HEK293 (cell line): Measurements from ENCODE around the gene CPHXL.

ENCODE experiments used
- CTCF ChIA-PET: fragments of 350-600 bp; formaldehyde crosslinking; extraction: SDS; loops from one replicate; lab custom pipeline; 2021; ENCODE audit warnings: antibody characterized with exemption; lab: Yijun Ruan, JAX
- POLR2A ChIA-PET: fragments of 300-600 bp; formaldehyde crosslinking; extraction: SDS; loops from one replicate; lab custom pipeline; 2020; ENCODE audit warnings: antibody characterized with exemption, inconsistent platforms; lab: Yijun Ruan, JAX
- H3K27ac ChIP-seq: fragments of 200-500 bp; sonication (Bioruptor generic); 2 replicates; pipeline ENCODE4 v1.5.1; 2014; ENCODE audit warnings: low read depth, low read length, control low read depth, inconsistent platforms; ENCODE audit errors: extremely low read depth
- H3K36me3 ChIP-seq, 2 experiments: fragments of 200-500 bp in 1 of 2; sonication (Bioruptor generic) in 1 of 2; 1 replicate in 1 of 2; 2 replicates in 1 of 2; pipeline ENCODE4 v1.5.1; 2014 to 2017; ENCODE audit warnings: inconsistent platforms in 2 of 2, low read length in 2 of 2; ENCODE audit not compliant: control insufficient read depth in 2 of 2, insufficient read depth in 1 of 2
- H3K4me1 ChIP-seq: fragments of 200-500 bp; sonication (Bioruptor generic); 2 replicates; pipeline ENCODE4 v1.5.1; 2014; ENCODE audit warnings: mild to moderate bottlenecking, low read length, inconsistent platforms; ENCODE audit not compliant: control insufficient read depth, insufficient read depth
- H3K4me3 ChIP-seq: 2 replicates; pipeline ENCODE4 v1.5.1; 2011; ENCODE audit warnings: low read depth, mild to moderate bottlenecking, control low read depth, low read length, moderate library complexity
- H3K9me3 ChIP-seq: fragments of 200-500 bp; sonication (Bioruptor generic); 2 replicates; pipeline ENCODE4 v1.5.1; 2014; ENCODE audit warnings: low read depth, low read length, inconsistent platforms; ENCODE audit not compliant: control insufficient read depth, insufficient read depth
- BCL6B ChIP-seq: fragments of 450-650 bp; formaldehyde crosslinking; IDR thresholded peaks from 2 replicates; pipeline ENCODE4 v1.5.1; 2017; ENCODE audit warnings: missing biosample characterization, missing genetic modification characterization
- HOXA7 ChIP-seq: sonication (generic); formaldehyde crosslinking; IDR thresholded peaks from 2 replicates; pipeline ENCODE4 v1.8.1; 2022; ENCODE audit warnings: missing genetic modification reagents, borderline replicate concordance
- KLF17 ChIP-seq: fragments of 450-650 bp; formaldehyde crosslinking; IDR thresholded peaks from 2 replicates; pipeline ENCODE4 v1.5.1; 2016; ENCODE audit warnings: missing biosample characterization, missing genetic modification characterization
- KLF9 ChIP-seq: fragments of 450-650 bp; formaldehyde crosslinking; IDR thresholded peaks from 2 replicates; pipeline ENCODE4 v1.5.1; 2016; ENCODE audit warnings: missing biosample characterization, missing genetic modification characterization, low read depth
- MYNN ChIP-seq: fragments of 450-650 bp; formaldehyde crosslinking; IDR thresholded peaks from 2 replicates; pipeline ENCODE4 v1.5.1; 2016; ENCODE audit warnings: missing biosample characterization, missing genetic modification characterization, borderline replicate concordance
- PRDM1 ChIP-seq: fragments of 450-650 bp; formaldehyde crosslinking; IDR thresholded peaks from 2 replicates; pipeline ENCODE4; 2016; ENCODE audit warnings: missing biosample characterization, missing genetic modification characterization
- RBAK ChIP-seq: fragments of 450-650 bp; formaldehyde crosslinking; IDR thresholded peaks from 2 replicates; pipeline ENCODE4 v1.5.1; 2016; ENCODE audit warnings: missing biosample characterization, missing genetic modification characterization
- ZIC2 ChIP-seq: fragments of 450-650 bp; formaldehyde crosslinking; IDR thresholded peaks from 2 replicates; pipeline ENCODE4 v1.5.1; 2016; ENCODE audit warnings: missing biosample characterization, missing genetic modification characterization
- ZNF10 ChIP-seq: fragments of 450-650 bp; formaldehyde crosslinking; IDR thresholded peaks from 2 replicates; pipeline ENCODE4 v1.5.1; 2017; ENCODE audit warnings: missing biosample characterization, missing genetic modification characterization
- ZNF146 ChIP-seq: fragments of 450-650 bp; formaldehyde crosslinking; IDR thresholded peaks from 2 replicates; pipeline ENCODE4 v1.5.1; 2016; ENCODE audit warnings: missing biosample characterization, missing genetic modification characterization
- ZNF148 ChIP-seq: fragments of 450-650 bp; formaldehyde crosslinking; IDR thresholded peaks from 2 replicates; pipeline ENCODE4 v1.5.0; 2017; ENCODE audit warnings: missing biosample characterization, missing genetic modification characterization, borderline replicate concordance
- ZNF175 ChIP-seq: fragments of 450-650 bp; formaldehyde crosslinking; IDR thresholded peaks from 2 replicates; pipeline ENCODE4 v1.5.1; 2016; ENCODE audit warnings: missing biosample characterization, missing genetic modification characterization
- ZNF239 ChIP-seq: fragments of 450-650 bp; formaldehyde crosslinking; IDR thresholded peaks from 2 replicates; pipeline ENCODE4 v1.5.1; 2016; ENCODE audit warnings: missing biosample characterization, missing genetic modification characterization
- ZNF366 ChIP-seq: fragments of 450-650 bp; formaldehyde crosslinking; conservative IDR thresholded peaks from 2 replicates; pipeline ENCODE4 v1.5.1; 2016; ENCODE audit warnings: missing biosample characterization, missing genetic modification characterization
- ZNF404 ChIP-seq: fragments of 450-650 bp; formaldehyde crosslinking; IDR thresholded peaks from 2 replicates; pipeline ENCODE4 v1.5.1; 2017; ENCODE audit warnings: missing biosample characterization, missing genetic modification characterization
- ZNF426 ChIP-seq: fragments of 450-650 bp; formaldehyde crosslinking; IDR thresholded peaks from 2 replicates; pipeline ENCODE4 v1.5.1; 2017; ENCODE audit warnings: missing biosample characterization, missing genetic modification characterization, mild to moderate bottlenecking, inconsistent platforms, moderate library complexity
- ZNF549 ChIP-seq: fragments of 450-650 bp; IDR thresholded peaks from 2 replicates; pipeline ENCODE4 v1.5.1; 2018; ENCODE audit warnings: missing biosample characterization, missing genetic modification characterization, mild to moderate bottlenecking, inconsistent platforms, moderate library complexity
- ZNF660 ChIP-seq: fragments of 450-650 bp; IDR thresholded peaks from 2 replicates; pipeline ENCODE4 v1.5.1; 2018; ENCODE audit warnings: missing biosample characterization, mild to moderate bottlenecking, missing genetic modification characterization
- ZNF692 ChIP-seq: fragments of 450-650 bp; formaldehyde crosslinking; IDR thresholded peaks from 2 replicates; pipeline ENCODE4 v1.5.1; 2016; ENCODE audit warnings: missing biosample characterization, missing genetic modification characterization
- ZNF837 ChIP-seq: fragments of 450-650 bp; formaldehyde crosslinking; IDR thresholded peaks from 2 replicates; pipeline ENCODE4 v1.5.1; 2016; ENCODE audit warnings: missing biosample characterization, missing genetic modification characterization
- ZSCAN18 ChIP-seq: fragments of 450-650 bp; formaldehyde crosslinking; IDR thresholded peaks from 2 replicates; pipeline ENCODE4 v1.5.1; 2016; ENCODE audit warnings: missing biosample characterization, missing genetic modification characterization

CPHXL gene

GRCh38 chr16:75761108-75761507 lies 34.8 kb upstream of the CPHXL start:
- no peaks in the 10 kb centered on the region for H3K9me3 ChIP-seq
- H3K27ac ChIP-seq: no peak overlapping the region
- ChIA-PET CTCF (no interaction called here), POLR2A (no interaction called here)
- no peaks in the 10 kb centered on the region for H3K36me3 ChIP-seq
- no peak for TF ChIP-seq ZNF175 (tag by site-specific recombination)
- no peak for TF ChIP-seq ZNF148
- TF ChIP-seq KLF17 (tag by site-specific recombination): no peak
- no peak for TF ChIP-seq KLF9
- no peak for TF ChIP-seq ZNF404 (tag by site-specific recombination)
- no peak for TF ChIP-seq ZNF660 (tag by site-specific recombination)
- no peak for TF ChIP-seq ZNF426 (tag by site-specific recombination)
- TF ChIP-seq ZNF366 (tag by site-specific recombination): no peak
- no peak for TF ChIP-seq HOXA7 (CRISPR knock-in tag)
- TF ChIP-seq MYNN (tag by site-specific recombination): no peak
- no peak for TF ChIP-seq ZIC2 (tag by site-specific recombination)
- no peak for TF ChIP-seq ZNF146 (tag by site-specific recombination)
- no peak for TF ChIP-seq ZNF239 (tag by site-specific recombination)
- no peak for TF ChIP-seq ZNF10 (tag by site-specific recombination)
- no peak for TF ChIP-seq RBAK
- H3K4me1 ChIP-seq: no peaks in the 10 kb centered on the region
- no peak overlapping the region for H3K4me3 ChIP-seq

GRCh38 chr16:75760018-75760519 lies 33.8 kb upstream of the CPHXL start:
- Histone ChIP-seq H3K36me3 (no peaks in the 10 kb centered on the region), H3K4me3 (no peak overlapping the region), H3K4me1 (no peaks in the 10 kb centered on the region), H3K27ac (no peak overlapping the region), H3K9me3 (no peaks in the 10 kb centered on the region)
- ChIA-PET POLR2A (no interaction called here), CTCF (no interaction called here)
- TF ChIP-seq ZNF837 (tag by site-specific recombination) (no peak), ZNF692 (tag by site-specific recombination) (no peak), ZNF366 (tag by site-specific recombination) (peak; percentile 90), PRDM1 (tag by site-specific recombination) (peak; percentile 48), ZSCAN18 (tag by site-specific recombination) (0 out of 2 replicates have a peak, but pooled peaks have one; percentile 43), ZNF549 (tag by site-specific recombination) (no peak), BCL6B (tag by site-specific recombination) (0 out of 2 replicates have a peak, but pooled peaks have one; percentile 31)
